Fibroblast of lung (primary cell): ENCODE results near the gene CRLF2. TPM values are rescaled to one million over a fixed set of nuclear protein-coding genes. Genes with fewer than 3 reads are reported as not detected.
"Not testable (repeated sequence)": the region's sequence is repeated elsewhere in the genome, so short reads cannot be mapped to it uniquely, and the experiment has no call there.

ENCODE experiments used
- DNase-seq, 2 donors: peaks; one replicate each; pipeline versions ENCODE4 v3.0.0 to v3.0.0-alpha.2; 2010; ENCODE audit warnings: low read depth in 2 of 2
- H2AFZ ChIP-seq: 2 replicates; pipeline ENCODE4 v1.5.1; 2012; ENCODE audit warnings: low read length, control low read depth, inconsistent platforms
- H3K27ac ChIP-seq: 2 replicates; pipeline ENCODE4 v1.5.1; 2011; ENCODE audit warnings: low read length, control low read depth; ENCODE audit not compliant: insufficient read depth
- H3K27me3 ChIP-seq: 2 replicates; pipeline ENCODE4 v1.5.1; 2011; ENCODE audit warnings: mild to moderate bottlenecking, low read length; ENCODE audit not compliant: control insufficient read depth, insufficient read depth
- H3K36me3 ChIP-seq: 2 replicates; pipeline ENCODE4 v1.5.1; 2011; ENCODE audit warnings: low read length; ENCODE audit not compliant: control insufficient read depth, insufficient read depth
- H3K4me1 ChIP-seq: 2 replicates; pipeline ENCODE4 v1.5.1; 2011; ENCODE audit warnings: low read length; ENCODE audit not compliant: control insufficient read depth, insufficient read depth; ENCODE audit errors: extremely low read depth
- H3K4me2 ChIP-seq: 2 replicates; pipeline ENCODE4 v1.5.1; 2011; ENCODE audit warnings: low read length, control low read depth; ENCODE audit not compliant: insufficient read depth; ENCODE audit errors: extremely low read depth
- H3K4me3 ChIP-seq, 4 experiments: fragments of 200-600 bp in 1 of 4; sonication (generic) in 1 of 4; replicated peaks in 1 of 4; 2 replicates each; pipeline ENCODE4 v1.5.1; 2011 to 2016; ENCODE audit warnings: low read length in 4 of 4, low read depth in 3 of 4, mild to moderate bottlenecking in 3 of 4, control low read depth in 2 of 4, inconsistent platforms in 1 of 4, mixed read lengths in 1 of 4; ENCODE audit not compliant: insufficient read depth in 1 of 4; ENCODE audit errors: control extremely low read depth in 1 of 4
- H3K79me2 ChIP-seq: 2 replicates; pipeline ENCODE4 v1.5.1; 2012; ENCODE audit warnings: mild to moderate bottlenecking, low read length, inconsistent platforms; ENCODE audit not compliant: control insufficient read depth, insufficient read depth
- H3K9ac ChIP-seq: 2 replicates; pipeline ENCODE4 v1.5.1; 2011; ENCODE audit warnings: mild to moderate bottlenecking, low read length, control low read depth; ENCODE audit not compliant: insufficient read depth
- H3K9me3 ChIP-seq: 2 replicates; pipeline ENCODE4 v1.5.1; 2012; ENCODE audit warnings: low read depth, low read length; ENCODE audit not compliant: control insufficient read depth, insufficient read depth
- H4K20me1 ChIP-seq: 2 replicates; pipeline ENCODE4 v1.5.1; 2011; ENCODE audit warnings: low read length; ENCODE audit not compliant: control insufficient read depth, insufficient read depth; ENCODE audit errors: extremely low read depth
- CTCF ChIP-seq, 2 donors: IDR thresholded peaks in 1 of 2; conservative IDR thresholded peaks in 1 of 2; 1 replicate in 1 of 2; 2 replicates in 1 of 2; pipeline ENCODE4 v1.5.1; 2011 to 2012; ENCODE audit warnings: low read length in 2 of 2, control low read depth in 1 of 2, inconsistent platforms in 1 of 2, low read depth in 1 of 2, mild to moderate bottlenecking in 1 of 2
- EZH2 ChIP-seq: IDR thresholded peaks from 2 replicates; pipeline ENCODE4 v1.5.1; 2012; ENCODE audit warnings: low read length, control low read depth, mild to moderate bottlenecking; ENCODE audit errors: missing control alignments
- polyA plus RNA-seq, 2 donors: library from polyadenylated mRNA; depleted of rRNA in 1 of 2; stranded (reverse) in 1 of 2; unstranded in 1 of 2; fragments of >200 nt; gene quantifications; 2 replicates each; pipeline ENCODE4 v1.2.1, GENCODE V29; 2011 to 2012; ENCODE audit warnings: missing spikeins in 1 of 2
- total RNA-seq: library from RNA; depleted of rRNA; stranded (reverse); fragments of >200 nt; gene quantifications from 2 replicates; pipeline ENCODE4 v1.2.1, GENCODE V29; 2014

The CRLF2 gene
- total and polyA plus RNA-seq, 2 donors (not counting 1 experiment from before 2014, with no cell fraction given): not detected

DNA sequence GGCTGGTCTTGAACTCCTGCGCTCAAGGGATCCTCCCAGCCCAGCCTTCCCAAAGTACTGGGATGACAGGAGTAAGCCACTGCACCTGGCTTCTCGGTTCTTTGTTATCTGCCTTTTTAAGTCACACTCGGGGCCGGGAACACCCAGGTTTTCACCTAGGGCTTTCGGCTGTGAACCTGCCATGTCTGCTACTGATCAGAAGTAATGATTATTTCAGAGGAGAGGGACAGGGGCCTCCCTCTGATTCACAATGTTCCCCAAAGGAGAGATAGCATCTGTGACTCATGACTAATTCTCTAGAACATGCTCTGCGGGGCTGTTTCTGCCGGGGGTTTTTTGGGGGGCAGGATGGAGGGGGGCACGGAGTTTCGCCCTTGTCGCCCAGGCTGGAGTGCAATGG, 26.9 kb downstream of the CRLF2 start:
- no peak for DNase-seq
- Histone ChIP-seq H3K79me2 (no peaks in the 10 kb centered on the region), H3K4me3 (no peak overlapping the region), H4K20me1 (no peaks in the 10 kb centered on the region), H3K4me1 (no peaks in the 10 kb centered on the region), H3K4me2 (no peak overlapping the region), H2AFZ (no peak overlapping the region), H3K27ac (no peak overlapping the region), H3K27me3 (no peaks in the 10 kb centered on the region), H3K9me3 (no peaks in the 10 kb centered on the region), H3K36me3 (no peaks in the 10 kb centered on the region), H3K9ac (no peak overlapping the region)
- no peak for TF ChIP-seq EZH2
- no peak for TF ChIP-seq CTCF (conservative IDR thresholded peaks at IDR 0.05 in 1 of 2, IDR thresholded peaks at IDR 0.05 in 1 of 2; ENCODE audit: low read depth in 1 of 2, low read length in 2 of 2)

DNA sequence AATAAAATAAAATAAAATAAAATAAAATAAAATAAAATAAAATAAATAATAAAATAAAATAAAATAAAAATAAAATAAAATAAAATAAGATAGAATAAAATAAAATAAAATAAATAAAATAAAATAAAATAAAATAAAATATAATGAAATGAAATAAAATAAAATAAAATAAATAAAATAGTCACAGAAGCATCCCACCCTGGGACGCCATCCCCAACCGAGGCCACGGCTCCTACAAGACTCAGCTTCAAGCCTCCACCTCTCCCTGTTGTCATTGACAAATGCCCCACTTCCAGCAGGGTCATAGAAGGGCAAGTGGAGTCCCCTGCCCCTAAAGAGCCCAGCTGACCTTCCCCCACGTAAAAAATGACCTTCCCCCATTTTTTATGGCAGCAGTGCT, 30.2 kb downstream of the CRLF2 start:
- no peaks in the 10 kb centered on the region for H3K36me3 ChIP-seq
- no peak overlapping the region for H3K9ac ChIP-seq
- H2AFZ ChIP-seq: no peak overlapping the region
- no peak for DNase-seq
- no peaks in the 10 kb centered on the region for H3K4me1 ChIP-seq
- no peaks in the 10 kb centered on the region for H3K79me2 ChIP-seq
- H3K4me2 ChIP-seq: no peak overlapping the region
- H3K27ac ChIP-seq: no peak overlapping the region
- H3K9me3 ChIP-seq: no peaks in the 10 kb centered on the region
- H3K4me3 ChIP-seq: no peak overlapping the region
- no peaks in the 10 kb centered on the region for H3K27me3 ChIP-seq
- H4K20me1 ChIP-seq: no peaks in the 10 kb centered on the region
- no peak for TF ChIP-seq CTCF (conservative IDR thresholded peaks at IDR 0.05 in 1 of 2, IDR thresholded peaks at IDR 0.05 in 1 of 2; ENCODE audit: low read depth in 1 of 2, low read length in 2 of 2)
- TF ChIP-seq EZH2: no peak

DNA sequence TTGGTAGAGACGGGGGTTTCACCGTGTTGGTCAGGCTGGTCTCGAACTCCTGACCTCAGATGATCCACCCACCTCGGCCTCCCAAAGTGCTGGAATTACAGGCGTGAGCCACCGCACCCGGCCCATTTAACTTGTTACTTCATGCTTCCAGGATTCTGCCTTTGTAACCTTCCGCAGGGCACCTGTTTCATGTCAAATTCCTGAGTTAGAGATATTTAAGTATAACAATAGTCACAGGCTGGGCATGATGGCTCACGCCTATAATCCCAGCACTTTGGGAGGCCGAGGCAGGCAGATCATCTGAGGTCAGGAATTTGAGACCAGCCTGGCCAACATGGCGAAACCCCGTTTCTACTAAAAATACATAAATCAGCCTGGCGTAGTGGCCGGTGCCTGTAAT, 30.8 kb downstream of the CRLF2 start:
- DNase-seq, H3K27ac ChIP-seq, H3K4me2 ChIP-seq, H3K79me2 ChIP-seq, H2AFZ ChIP-seq, H3K27me3 ChIP-seq, H3K9ac ChIP-seq, H3K9me3 ChIP-seq, H3K4me3 ChIP-seq, H4K20me1 ChIP-seq, H3K36me3 ChIP-seq, H3K4me1 ChIP-seq: not testable (repeated sequence)
